22Rv1 (cell line): ENCODE measurements around the gene CCDC85A.

Experiments used
- H3K27ac ChIP-seq: fragments of 450-650 bp; 2 replicates; pipeline ENCODE4 v1.5.1; 2017
- ZFX ChIP-seq: fragments of 450-650 bp; IDR thresholded peaks from 2 replicates; pipeline ENCODE4 v1.6.1; 2017; ENCODE audit warnings: antibody characterized with exemption, borderline replicate concordance
- TF ChIP-seq, protein P1 (sequence below): fragments of 450-650 bp; IDR thresholded peaks from 2 replicates; pipeline ENCODE4 v1.5.1; 2017; ENCODE audit warnings: mild to moderate bottlenecking

Gene CCDC85A

DNA sequence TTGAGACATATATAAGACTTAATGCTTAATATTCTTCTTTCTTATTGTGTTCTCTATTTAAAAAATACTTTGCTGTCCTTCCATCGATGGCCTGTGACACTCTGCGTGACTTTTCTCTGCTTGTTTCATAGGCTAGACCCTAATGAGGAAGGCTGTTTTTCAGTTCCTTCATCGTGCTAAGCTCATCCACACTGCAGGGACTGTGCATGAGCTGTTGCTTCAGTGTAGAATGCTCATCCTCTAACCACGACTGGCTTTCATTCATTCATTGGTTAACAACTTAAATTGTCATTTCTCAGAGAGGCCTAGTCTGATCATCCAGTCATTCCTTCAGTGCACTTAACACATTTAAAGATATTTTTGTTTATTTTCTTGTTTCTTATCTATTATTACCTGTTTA is 134.4 kb downstream of the CCDC85A start:
- no peak overlapping the region for H3K27ac ChIP-seq
- no peak for TF ChIP-seq ZFX
- TF ChIP-seq, protein P1, sequence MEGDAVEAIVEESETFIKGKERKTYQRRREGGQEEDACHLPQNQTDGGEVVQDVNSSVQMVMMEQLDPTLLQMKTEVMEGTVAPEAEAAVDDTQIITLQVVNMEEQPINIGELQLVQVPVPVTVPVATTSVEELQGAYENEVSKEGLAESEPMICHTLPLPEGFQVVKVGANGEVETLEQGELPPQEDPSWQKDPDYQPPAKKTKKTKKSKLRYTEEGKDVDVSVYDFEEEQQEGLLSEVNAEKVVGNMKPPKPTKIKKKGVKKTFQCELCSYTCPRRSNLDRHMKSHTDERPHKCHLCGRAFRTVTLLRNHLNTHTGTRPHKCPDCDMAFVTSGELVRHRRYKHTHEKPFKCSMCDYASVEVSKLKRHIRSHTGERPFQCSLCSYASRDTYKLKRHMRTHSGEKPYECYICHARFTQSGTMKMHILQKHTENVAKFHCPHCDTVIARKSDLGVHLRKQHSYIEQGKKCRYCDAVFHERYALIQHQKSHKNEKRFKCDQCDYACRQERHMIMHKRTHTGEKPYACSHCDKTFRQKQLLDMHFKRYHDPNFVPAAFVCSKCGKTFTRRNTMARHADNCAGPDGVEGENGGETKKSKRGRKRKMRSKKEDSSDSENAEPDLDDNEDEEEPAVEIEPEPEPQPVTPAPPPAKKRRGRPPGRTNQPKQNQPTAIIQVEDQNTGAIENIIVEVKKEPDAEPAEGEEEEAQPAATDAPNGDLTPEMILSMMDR, result no peak

DNA sequence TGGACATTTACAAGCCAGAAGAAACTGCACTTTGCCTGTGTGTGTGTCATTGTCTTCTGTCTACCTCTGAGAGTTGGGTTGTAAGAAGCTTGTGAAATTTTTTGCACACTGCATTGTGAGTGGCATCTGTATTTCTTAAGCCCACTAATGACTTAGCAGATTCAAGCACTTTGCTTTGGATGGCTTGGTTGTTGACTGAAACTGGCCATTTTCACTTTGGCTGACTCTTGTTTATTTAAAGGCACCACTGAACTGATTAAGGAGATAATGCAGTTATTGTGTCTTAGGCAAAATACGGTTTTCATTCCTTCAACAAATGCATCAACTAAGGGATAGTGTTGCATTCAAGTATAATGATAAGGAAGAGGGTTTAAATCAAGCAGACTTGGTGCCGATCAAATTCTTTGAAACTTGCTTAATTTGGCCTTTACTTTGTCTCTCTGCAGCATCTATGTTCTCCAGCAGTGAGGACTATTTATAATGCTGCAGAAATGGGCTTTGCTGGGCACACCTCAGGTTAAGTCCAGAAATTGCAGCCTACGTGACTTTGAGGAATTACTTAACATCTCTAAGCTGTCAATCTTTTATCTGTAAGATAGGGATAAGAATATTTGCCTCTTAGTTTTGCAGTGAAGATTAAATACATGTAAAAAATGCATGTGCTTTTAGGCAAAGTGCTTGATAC is 142.0 kb downstream of the CCDC85A start:
- no peak overlapping the region for H3K27ac ChIP-seq
- TF ChIP-seq ZFX, result no peak
- TF ChIP-seq, protein P1, result no peak

DNA sequence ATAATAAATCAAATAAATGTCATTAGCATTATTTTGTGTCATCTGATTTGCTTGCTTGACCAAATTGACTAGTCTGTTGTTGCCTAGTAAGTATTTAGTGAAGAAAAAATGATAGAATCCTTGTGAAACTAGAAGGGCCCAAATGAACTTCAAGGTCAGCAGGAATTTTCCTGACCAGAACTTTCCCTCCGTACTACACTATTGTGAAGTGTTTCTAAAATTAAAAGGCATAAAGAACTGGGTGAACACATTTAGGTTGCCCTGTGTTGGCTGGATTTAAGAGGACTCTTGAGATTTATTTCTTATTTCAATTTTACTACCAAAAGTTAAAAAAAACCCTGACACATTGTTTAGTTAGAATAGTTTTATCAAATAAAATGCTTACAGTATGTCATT is 142.6 kb downstream of the CCDC85A start:
- no peak overlapping the region for H3K27ac ChIP-seq
- TF ChIP-seq, protein P1, result no peak
- TF ChIP-seq ZFX, result no peak

DNA sequence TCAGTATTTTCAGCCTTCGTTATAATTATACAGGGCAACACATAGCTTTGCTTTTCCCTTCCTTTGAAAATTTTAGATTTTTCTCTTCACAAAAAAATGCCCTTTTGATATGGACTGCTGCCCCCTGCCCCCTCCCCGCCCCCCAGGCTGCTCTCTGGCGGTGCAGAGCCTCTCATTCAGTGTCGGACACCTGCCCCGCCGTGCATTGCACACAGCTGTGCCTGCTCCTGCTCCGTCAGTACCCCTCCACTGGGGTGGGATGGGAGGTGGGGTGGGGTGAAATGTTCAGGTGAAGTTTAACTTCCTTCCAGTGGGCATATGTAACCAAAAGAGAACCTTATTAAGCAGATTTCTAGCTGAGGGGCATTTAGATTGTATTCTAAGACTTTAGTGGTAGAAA is 148.0 kb downstream of the CCDC85A start:
- no peak overlapping the region for H3K27ac ChIP-seq
- no peak for TF ChIP-seq ZFX
- TF ChIP-seq, protein P1, result no peak

DNA sequence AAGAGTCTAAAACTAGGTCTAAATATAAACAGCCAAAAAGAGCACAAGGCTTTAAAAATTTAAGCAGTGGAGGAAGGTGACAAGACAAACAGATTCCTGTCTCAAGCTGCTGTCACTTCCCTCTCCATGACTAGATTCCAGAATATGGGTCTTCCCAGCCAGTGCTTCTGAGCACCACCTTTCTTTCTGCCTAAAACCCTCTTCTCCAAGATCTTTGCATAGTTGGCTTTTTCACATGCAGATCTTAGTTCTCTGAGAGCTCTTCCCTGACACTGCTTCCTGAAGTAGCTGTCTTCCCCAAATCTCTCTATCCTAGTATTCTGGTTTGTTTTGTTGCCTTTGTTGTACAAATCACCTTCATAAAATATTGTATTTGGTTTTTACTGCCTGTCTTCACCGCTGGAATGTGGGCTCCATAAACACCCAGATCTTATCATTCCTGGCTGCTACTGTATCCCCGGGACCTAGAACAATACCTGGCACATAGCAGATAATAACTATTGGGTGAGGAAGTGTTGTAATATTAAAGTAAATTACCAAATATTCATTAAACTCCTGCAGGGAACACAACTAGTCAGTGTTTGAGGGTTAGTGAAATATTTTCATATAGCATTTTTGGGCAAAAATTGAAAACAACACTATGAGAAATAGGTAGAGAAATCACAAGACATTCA is 150.2 kb downstream of the CCDC85A start:
- H3K27ac ChIP-seq, result no peak overlapping the region

DNA sequence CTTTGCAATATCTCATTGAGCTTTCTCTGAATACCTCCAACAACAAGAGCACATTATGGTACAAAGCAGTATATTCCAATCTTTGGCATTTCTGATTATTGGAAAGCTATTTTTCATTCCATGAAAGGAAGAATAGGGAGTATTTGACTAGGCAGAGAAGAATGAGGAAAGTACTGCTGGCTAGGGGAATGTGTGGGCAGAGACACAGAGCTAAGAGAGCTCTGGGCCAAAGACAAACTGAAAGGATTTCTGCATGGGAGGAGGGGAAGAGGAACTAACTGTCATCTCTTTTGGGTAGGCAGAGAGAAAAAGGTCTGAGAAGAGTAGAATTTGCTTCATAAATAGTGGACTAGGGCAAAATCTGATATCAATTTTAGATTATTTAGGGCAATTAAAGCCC is 150.8 kb downstream of the CCDC85A start:
- TF ChIP-seq, protein P1, result no peak
- TF ChIP-seq ZFX, result no peak
- no peak overlapping the region for H3K27ac ChIP-seq

More for the DNA sequence above, 150.2 kb downstream of the CCDC85A start:
- no peak for TF ChIP-seq ZFX
- TF ChIP-seq, protein P1, result no peak

DNA sequence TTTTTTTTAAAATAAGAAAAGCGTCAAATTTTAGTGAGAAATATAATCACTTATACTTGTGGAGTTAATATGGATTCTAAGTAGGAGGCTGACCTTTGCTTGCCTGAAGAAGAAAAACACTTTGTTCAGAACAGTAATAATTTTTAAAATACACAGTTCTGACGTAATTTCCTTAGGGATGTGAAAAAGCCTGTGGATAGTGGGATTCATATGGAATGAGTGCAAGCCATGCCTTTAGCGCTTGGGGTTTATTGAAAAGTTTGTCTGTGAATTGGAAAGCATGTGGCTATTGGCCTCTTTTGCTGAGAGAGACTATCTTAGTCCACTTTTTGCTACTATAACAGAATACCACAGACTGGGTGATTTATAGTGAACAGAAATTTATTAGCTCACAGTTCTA is 151.3 kb downstream of the CCDC85A start:
- TF ChIP-seq, protein P1, result no peak
- TF ChIP-seq ZFX, result no peak
- H3K27ac ChIP-seq, result no peak overlapping the region
